ENCODE measurements around the gene CYTH4. TPM values are rescaled to one million over a fixed set of nuclear protein-coding genes. Genes with fewer than 3 reads are reported as not detected.
A peak's percentile ranks its signal among the peaks of the same experiment; 100 is the strongest.

CYTH4 gene
- total and polyA plus RNA-seq, 10 of the 15 experiments (the other 5 are each of a cell fraction or from before 2014, with no cell fraction given): 1.5 to 27.3 (median 16.9) TPM

- TF ChIP-seq CUX1 (IDR thresholded peaks at IDR 0.05; ENCODE audit: insufficient replicate concordance, low read depth, low read length) (no peak), HSF1 (IDR thresholded peaks at IDR 0.05; ENCODE audit: low read depth, low read length) (no peak), SP1 (IDR thresholded peaks at IDR 0.05; ENCODE audit: low read depth, low read length) (no peak), GABPA (IDR thresholded peaks at IDR 0.05; ENCODE audit: low read depth) (no peak), JUNB (IDR thresholded peaks at IDR 0.05) (no peak), CEBPB (IDR thresholded peaks at IDR 0.05; ENCODE audit: borderline replicate concordance in 1 of 2, low read depth in 2 of 2, low read length in 2 of 2) (no peak), MTA3 (IDR thresholded peaks at IDR 0.05; ENCODE audit: borderline replicate concordance, low read length) (no peak), BRCA1 (IDR thresholded peaks at IDR 0.05; ENCODE audit: low read depth, low read length) (no peak), IKZF1 (conservative IDR thresholded peaks at IDR 0.05) (peak; percentile 87)
Measured at GRCh38 chr22:37244114-37244921, 38.0 kb upstream of the CYTH4 start, which contains the start of gene RAC2 (continued).

Measured in GM12878 (cell line).